ENCODE measurements around the gene MMP20. TPM values are rescaled to one million over a fixed set of nuclear protein-coding genes. Genes with fewer than 3 reads are reported as not detected.
"Not testable (repeated sequence)": the region's sequence is repeated elsewhere in the genome, so short reads cannot be mapped to it uniquely, and the experiment has no call there.

The MMP20 gene
- total RNA-seq, 2 donors from 2014 or later, result not detected

GRCh38 chr11:102633385-102634026 is 8.4 kb upstream of the MMP20 start:
- H3K4me1 ChIP-seq (ENCODE audit: control insufficient read depth, insufficient read depth, low read length), result no peaks in the 10 kb centered on the region
- no peak overlapping the region for H3K27ac ChIP-seq (ENCODE audit: low read depth, low read length)
- TF ChIP-seq CTCF (conservative IDR thresholded peaks at IDR 0.05), result no peak
- no peaks in the 10 kb centered on the region for H3K27me3 ChIP-seq (ENCODE audit: control insufficient read depth, insufficient read depth, low read length, poor library complexity, severe bottlenecking)
- H3K9me3 ChIP-seq (ENCODE audit: control insufficient read depth, low read length), result no peaks in the 10 kb centered on the region
- no peaks in the 10 kb centered on the region for H3K9me3 Mint-ChIP-seq
- H3K27me3 Mint-ChIP-seq (ENCODE audit: insufficient read depth), result no peaks in the 10 kb centered on the region
- H3K4me1 Mint-ChIP-seq, result no peaks in the 10 kb centered on the region
- no peaks in the 10 kb centered on the region for H3K36me3 Mint-ChIP-seq (ENCODE audit: low read depth)
- H3K27ac Mint-ChIP-seq, result no peak overlapping the region
- no peak overlapping the region for H3K4me3 Mint-ChIP-seq
- H3K4me3 ChIP-seq (ENCODE audit: low read length), result no peak overlapping the region
- H3K36me3 ChIP-seq (ENCODE audit: control insufficient read depth, insufficient read depth, low read length), result no peaks in the 10 kb centered on the region
- DNase-seq, result no peak
- 92 to 98% methylated on average over 4 to 6 of the region's 6 CpGs for WGBS, 2 experiments (ENCODE audit: insufficient coverage in 1 of 2, insufficient read length in 1 of 2)
- H3K9ac ChIP-seq (ENCODE audit: extremely low read depth, low read length, poor library complexity, severe bottlenecking), result no peak overlapping the region

GRCh38 chr11:102632026-102632425 is 6.9 kb upstream of the MMP20 start:
- 80 to 93% methylated on average over 1 of the region's 1 CpG for WGBS, 2 experiments (ENCODE audit: insufficient coverage in 1 of 2, insufficient read length in 1 of 2)
- Histone ChIP-seq H3K9me3 (ENCODE audit: control insufficient read depth, low read length) (no peaks in the 10 kb centered on the region), H3K27ac (ENCODE audit: low read depth, low read length) (no peak overlapping the region), H3K4me3 (ENCODE audit: low read length) (no peak overlapping the region), H3K4me1 (ENCODE audit: control insufficient read depth, insufficient read depth, low read length) (no peaks in the 10 kb centered on the region), H3K36me3 (ENCODE audit: control insufficient read depth, insufficient read depth, low read length) (no peaks in the 10 kb centered on the region), H3K27me3 (ENCODE audit: control insufficient read depth, insufficient read depth, low read length, poor library complexity, severe bottlenecking) (no peaks in the 10 kb centered on the region), H3K9ac (ENCODE audit: extremely low read depth, low read length, poor library complexity, severe bottlenecking) (no peak overlapping the region)
- H3K4me1 Mint-ChIP-seq, result no peaks in the 10 kb centered on the region
- no peaks in the 10 kb centered on the region for H3K27me3 Mint-ChIP-seq (ENCODE audit: insufficient read depth)
- no peak for DNase-seq
- H3K36me3 Mint-ChIP-seq (ENCODE audit: low read depth), result no peaks in the 10 kb centered on the region
- H3K9me3 Mint-ChIP-seq, result no peaks in the 10 kb centered on the region
- TF ChIP-seq CTCF (conservative IDR thresholded peaks at IDR 0.05), result no peak
- H3K27ac Mint-ChIP-seq, result no peak overlapping the region
- H3K4me3 Mint-ChIP-seq, result no peak overlapping the region

GRCh38 chr11:102630598-102631448 is 5.7 kb upstream of the MMP20 start:
- H3K27ac Mint-ChIP-seq, result no peak overlapping the region

GRCh38 chr11:102629908-102630307 is 4.8 kb upstream of the MMP20 start:
- H3K4me3 Mint-ChIP-seq, result not testable (repeated sequence)

More at GRCh38 chr11:102630598-102631448, 5.7 kb upstream of the MMP20 start:
- Histone ChIP-seq H3K4me3 (ENCODE audit: low read length) (no peak overlapping the region), H3K9ac (ENCODE audit: extremely low read depth, low read length, poor library complexity, severe bottlenecking) (no peak overlapping the region), H3K27me3 (ENCODE audit: control insufficient read depth, insufficient read depth, low read length, poor library complexity, severe bottlenecking) (no peaks in the 10 kb centered on the region), H3K4me1 (ENCODE audit: control insufficient read depth, insufficient read depth, low read length) (peaks cover 3% of the 10 kb centered on the region), H3K9me3 (ENCODE audit: control insufficient read depth, low read length) (no peaks in the 10 kb centered on the region), H3K27ac (ENCODE audit: low read depth, low read length) (no peak overlapping the region), H3K36me3 (ENCODE audit: control insufficient read depth, insufficient read depth, low read length) (no peaks in the 10 kb centered on the region)
- Mint-ChIP-seq H3K27me3 (ENCODE audit: insufficient read depth) (no peaks in the 10 kb centered on the region), H3K36me3 (ENCODE audit: low read depth) (no peaks in the 10 kb centered on the region), H3K4me3 (no peak overlapping the region), H3K4me1 (peaks cover 7% of the 10 kb centered on the region), H3K9me3 (no peaks in the 10 kb centered on the region)
- no peak for TF ChIP-seq CTCF (conservative IDR thresholded peaks at IDR 0.05)
- 74 to 85% methylated on average over 5 to 10 of the region's 11 CpGs for whole genome bisulfite sequencing, 2 experiments (ENCODE audit: insufficient coverage in 1 of 2, insufficient read length in 1 of 2)
- no peak for DNase-seq

More at GRCh38 chr11:102629908-102630307, 4.8 kb upstream of the MMP20 start:
- H3K27ac Mint-ChIP-seq; H3K27me3 Mint-ChIP-seq (ENCODE audit: insufficient read depth); H3K36me3 ChIP-seq (ENCODE audit: control insufficient read depth, insufficient read depth, low read length); H3K9me3 Mint-ChIP-seq; H3K4me1 ChIP-seq (ENCODE audit: control insufficient read depth, insufficient read depth, low read length); H3K9ac ChIP-seq (ENCODE audit: extremely low read depth, low read length, poor library complexity, severe bottlenecking); H3K9me3 ChIP-seq (ENCODE audit: control insufficient read depth, low read length); H3K4me3 ChIP-seq (ENCODE audit: low read length); H3K27ac ChIP-seq (ENCODE audit: low read depth, low read length); H3K4me1 Mint-ChIP-seq; H3K36me3 Mint-ChIP-seq (ENCODE audit: low read depth); DNase-seq; H3K27me3 ChIP-seq (ENCODE audit: control insufficient read depth, insufficient read depth, low read length, poor library complexity, severe bottlenecking): not testable (repeated sequence)
- WGBS, 2 experiments (ENCODE audit: insufficient coverage in 1 of 2, insufficient read length in 1 of 2), result 88% methylated on average over 1 of the region's 1 CpG; no CpG with 5 or more reads in 1 of the 2 experiments

Measured in endodermal cell (in vitro differentiated cells).